Astrocyte (in vitro differentiated cells and primary cell): ENCODE results near the gene EIF2S2.

Source experiments
- EZH2 ChIP-seq: IDR thresholded peaks from 2 replicates; pipeline ENCODE4 v1.6.1; 2012; ENCODE audit warnings: mild to moderate bottlenecking, low read length, inconsistent platforms; ENCODE audit not compliant: insufficient read depth
- TF ChIP-seq, protein P1 (sequence below): IDR thresholded peaks from 2 replicates; pipeline ENCODE4 v1.5.1; 2011; ENCODE audit warnings: low read depth, mild to moderate bottlenecking, inconsistent platforms, low read length, moderate library complexity; ENCODE audit not compliant: insufficient read depth

DNA sequence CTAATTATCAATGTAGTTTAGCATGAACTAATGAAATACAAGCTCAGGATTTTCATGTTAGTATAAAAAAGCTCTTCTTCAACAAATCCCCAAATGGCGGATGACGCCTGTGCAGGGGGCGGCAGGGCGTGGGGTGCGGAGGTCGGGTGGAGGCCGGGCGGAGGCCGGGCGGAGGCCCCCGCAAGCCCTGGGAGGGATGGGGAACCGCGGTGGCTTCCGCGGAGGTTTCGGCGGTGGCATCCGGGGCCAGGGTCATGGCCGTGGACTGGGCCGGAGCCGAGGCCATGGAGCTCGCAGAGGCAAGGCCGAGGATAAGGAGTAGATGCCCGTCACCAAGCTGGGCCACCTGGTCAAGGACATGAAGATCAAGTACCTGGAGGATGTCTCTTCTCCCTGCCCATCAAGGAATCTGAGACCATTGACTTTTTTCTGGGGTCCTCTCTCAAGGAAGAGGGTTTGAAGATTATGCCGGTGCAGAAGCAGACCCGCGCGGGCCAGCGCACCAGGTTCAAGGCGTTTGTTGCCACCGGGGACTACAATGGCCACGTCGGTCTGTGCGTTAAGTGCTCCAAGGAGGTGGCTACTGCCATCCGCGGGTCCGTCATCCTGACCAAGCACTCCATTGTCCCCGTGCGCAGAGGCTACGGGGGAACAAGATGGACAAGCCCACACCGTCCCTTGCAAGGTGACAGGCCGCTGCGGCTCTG is 10.4 kb upstream of the EIF2S2 start:
- TF ChIP-seq, protein P1, sequence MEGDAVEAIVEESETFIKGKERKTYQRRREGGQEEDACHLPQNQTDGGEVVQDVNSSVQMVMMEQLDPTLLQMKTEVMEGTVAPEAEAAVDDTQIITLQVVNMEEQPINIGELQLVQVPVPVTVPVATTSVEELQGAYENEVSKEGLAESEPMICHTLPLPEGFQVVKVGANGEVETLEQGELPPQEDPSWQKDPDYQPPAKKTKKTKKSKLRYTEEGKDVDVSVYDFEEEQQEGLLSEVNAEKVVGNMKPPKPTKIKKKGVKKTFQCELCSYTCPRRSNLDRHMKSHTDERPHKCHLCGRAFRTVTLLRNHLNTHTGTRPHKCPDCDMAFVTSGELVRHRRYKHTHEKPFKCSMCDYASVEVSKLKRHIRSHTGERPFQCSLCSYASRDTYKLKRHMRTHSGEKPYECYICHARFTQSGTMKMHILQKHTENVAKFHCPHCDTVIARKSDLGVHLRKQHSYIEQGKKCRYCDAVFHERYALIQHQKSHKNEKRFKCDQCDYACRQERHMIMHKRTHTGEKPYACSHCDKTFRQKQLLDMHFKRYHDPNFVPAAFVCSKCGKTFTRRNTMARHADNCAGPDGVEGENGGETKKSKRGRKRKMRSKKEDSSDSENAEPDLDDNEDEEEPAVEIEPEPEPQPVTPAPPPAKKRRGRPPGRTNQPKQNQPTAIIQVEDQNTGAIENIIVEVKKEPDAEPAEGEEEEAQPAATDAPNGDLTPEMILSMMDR = no peak
- TF ChIP-seq EZH2 = no peak
